LNCaP clone FGC (cell line): ENCODE data around the gene EMILIN2.
"Not testable (repeated sequence)": the region's sequence is repeated elsewhere in the genome, so short reads cannot be mapped to it uniquely, and the experiment has no call there.

Experiments
- DNase-seq: peaks from one replicate; pipeline ENCODE4 v3.0.0-alpha.2; 2011; ENCODE audit warnings: low read depth
- H3K4me3 ChIP-seq: 2 replicates; pipeline ENCODE4 v1.5.1; 2011; ENCODE audit warnings: mild to moderate bottlenecking, low read depth, low read length, control low read depth
- CTCF ChIP-seq: IDR thresholded peaks from 2 replicates; pipeline ENCODE4 v1.5.1; 2012; ENCODE audit warnings: mild to moderate bottlenecking; ENCODE audit not compliant: control insufficient read depth, insufficient read depth; ENCODE audit errors: extremely low read depth

EMILIN2 gene

GRCh38 chr18:2845172-2845571 lies 1.6 kb upstream of the EMILIN2 start:
- TF ChIP-seq CTCF, result no peak
- no peak overlapping the region for H3K4me3 ChIP-seq
- DNase-seq, result no peak

- DNase-seq, result no peak
- 0 out of 2 replicates have a peak overlapping the region, but pooled peaks have one; percentile 7 for H3K4me3 ChIP-seq
- TF ChIP-seq CTCF, result no peak
Observed at GRCh38 chr18:2847317-2848246, 776 bp downstream of the EMILIN2 start.

GRCh38 chr18:2848247-2849246 lies 1.7 kb downstream of the EMILIN2 start:
- no peak overlapping the region for H3K4me3 ChIP-seq
- DNase-seq, result no peak
- no peak for TF ChIP-seq CTCF

GRCh38 chr18:2850816-2851215 lies 4.0 kb downstream of the EMILIN2 start:
- no peak for DNase-seq
- no peak overlapping the region for H3K4me3 ChIP-seq
- TF ChIP-seq CTCF, result no peak

GRCh38 chr18:2851771-2852170 lies 5.0 kb downstream of the EMILIN2 start:
- no peak for TF ChIP-seq CTCF

GRCh38 chr18:2852460-2852859 lies 5.7 kb downstream of the EMILIN2 start:
- not testable (repeated sequence) for H3K4me3 ChIP-seq, DNase-seq

More at GRCh38 chr18:2851771-2852170, 5.0 kb downstream of the EMILIN2 start:
- H3K4me3 ChIP-seq, result no peak overlapping the region
- peak; percentile 41 for DNase-seq
